H9 (cell line): ENCODE measurements around the gene ARHGAP40. TPM values are rescaled to one million over a fixed set of nuclear protein-coding genes. Genes with fewer than 3 reads are reported as not detected.

Experiments
- DNase-seq: peaks from one replicate; pipeline ENCODE4 v3.0.0-alpha.2; 2017
- H2AFZ ChIP-seq: one replicate; pipeline ENCODE4 v1.6.1; 2013; ENCODE audit warnings: mild to moderate bottlenecking, low read length, control low read depth, moderate library complexity
- H2AK5ac ChIP-seq: 2 replicates; pipeline ENCODE4 v1.6.1; 2013; ENCODE audit warnings: low read length, control low read depth, mixed read lengths; ENCODE audit not compliant: insufficient read length
- H2BK120ac ChIP-seq: one replicate; pipeline ENCODE4 v1.6.1; 2013; ENCODE audit warnings: low read depth, mild to moderate bottlenecking, low read length, control low read depth, inconsistent platforms; ENCODE audit not compliant: poor library complexity, severe bottlenecking
- H2BK12ac ChIP-seq: 2 replicates; pipeline ENCODE4 v1.6.1; 2013; ENCODE audit warnings: low read length, control low read depth, mixed read lengths, low read depth; ENCODE audit not compliant: insufficient read length
- H2BK15ac ChIP-seq: 2 replicates; pipeline ENCODE4 v1.6.1; 2013; ENCODE audit warnings: low read depth, low read length, control low read depth
- H2BK20ac ChIP-seq: one replicate; pipeline ENCODE4 v1.6.1; 2013; ENCODE audit warnings: low read depth, mild to moderate bottlenecking, low read length, control low read depth, inconsistent platforms; ENCODE audit not compliant: poor library complexity, severe bottlenecking
- H2BK5ac ChIP-seq: 2 replicates; pipeline ENCODE4 v1.6.1; 2013; ENCODE audit warnings: low read length, control low read depth, mixed read lengths; ENCODE audit not compliant: insufficient read length
- H3K14ac ChIP-seq: 2 replicates; pipeline ENCODE4 v1.6.1; 2013; ENCODE audit warnings: low read length, control low read depth; ENCODE audit not compliant: insufficient read depth
- H3K18ac ChIP-seq: 2 replicates; pipeline ENCODE4 v1.6.1; 2013; ENCODE audit warnings: low read depth, mild to moderate bottlenecking, mixed read lengths, low read length, control low read depth; ENCODE audit not compliant: insufficient read length
- H3K23ac ChIP-seq: 2 replicates; pipeline ENCODE4 v1.6.1; 2013; ENCODE audit warnings: low read length, control low read depth, mixed read lengths, low read depth; ENCODE audit not compliant: insufficient read length
- H3K23me2 ChIP-seq: 2 replicates; pipeline ENCODE4 v1.6.1; 2013; ENCODE audit warnings: low read depth, mild to moderate bottlenecking, mixed read lengths, low read length, control low read depth; ENCODE audit not compliant: insufficient read length, poor library complexity, severe bottlenecking
- H3K27ac ChIP-seq: 2 replicates; pipeline ENCODE4 v1.5.1; 2013; ENCODE audit warnings: low read length, control low read depth, mixed read lengths, low read depth; ENCODE audit not compliant: insufficient read length
- H3K27me3 ChIP-seq: 2 replicates; pipeline ENCODE4 v1.6.1; 2013; ENCODE audit warnings: low read length, control low read depth, inconsistent platforms; ENCODE audit not compliant: insufficient read depth
- H3K4ac ChIP-seq: 2 replicates; pipeline ENCODE4 v1.6.1; 2013; ENCODE audit warnings: low read depth, mild to moderate bottlenecking, control low read depth, inconsistent platforms, low read length, moderate library complexity
- H3K4me1 ChIP-seq: 2 replicates; pipeline ENCODE4 v1.6.1; 2013; ENCODE audit warnings: low read length, control low read depth, inconsistent platforms; ENCODE audit not compliant: insufficient read depth
- H3K4me2 ChIP-seq: 2 replicates; pipeline ENCODE4 v1.6.1; 2013; ENCODE audit warnings: low read length, control low read depth, mixed read lengths; ENCODE audit not compliant: insufficient read length, insufficient read depth
- H3K56ac ChIP-seq: 2 replicates; pipeline ENCODE4 v1.6.1; 2013; ENCODE audit warnings: low read depth, mild to moderate bottlenecking, mixed read lengths, low read length, control low read depth; ENCODE audit not compliant: insufficient read length
- H3K79me1 ChIP-seq: 2 replicates; pipeline ENCODE4 v1.6.1; 2013; ENCODE audit warnings: low read depth, mild to moderate bottlenecking, moderate library complexity, low read length, control low read depth, inconsistent platforms; ENCODE audit not compliant: insufficient read depth, poor library complexity, severe bottlenecking
- H3K79me2 ChIP-seq: 2 replicates; pipeline ENCODE4 v1.6.1; 2013; ENCODE audit warnings: low read length, control low read depth, inconsistent platforms; ENCODE audit not compliant: insufficient read depth
- H3K9ac ChIP-seq: 2 replicates; pipeline ENCODE4 v1.6.1; 2013; ENCODE audit warnings: low read length, control low read depth, mixed read lengths; ENCODE audit not compliant: insufficient read length; ENCODE audit errors: extremely low read depth
- H3K9me3 ChIP-seq: one replicate; pipeline ENCODE4 v1.6.1; 2013; ENCODE audit warnings: low read depth, low read length, inconsistent platforms; ENCODE audit not compliant: control insufficient read depth
- H3T11ph ChIP-seq: one replicate; pipeline ENCODE4 v1.6.1; 2013; ENCODE audit warnings: mild to moderate bottlenecking, low read length, control low read depth, inconsistent platforms
- H4K20me1 ChIP-seq: one replicate; pipeline ENCODE4 v1.6.1; 2013; ENCODE audit not compliant: control insufficient read depth, insufficient read length, insufficient read depth
- H4K5ac ChIP-seq: 2 replicates; pipeline ENCODE4 v1.6.1; 2013; ENCODE audit warnings: low read depth, mild to moderate bottlenecking, mixed read lengths, low read length, control low read depth; ENCODE audit not compliant: insufficient read length
- H4K8ac ChIP-seq: replicated peaks from 2 replicates; pipeline ENCODE4 v1.6.1; 2013; ENCODE audit warnings: low read length, control low read depth, mixed read lengths, low read depth; ENCODE audit not compliant: insufficient read length
- H4K91ac ChIP-seq: 2 replicates; pipeline ENCODE4 v1.6.1; 2013; ENCODE audit warnings: low read depth, mild to moderate bottlenecking, moderate library complexity, mixed read lengths, low read length, control low read depth; ENCODE audit not compliant: insufficient read length
- H3K27ac Mint-ChIP-seq, 3 experiments: 2 replicates in 2 of 3; 3 replicates in 1 of 3; pipeline ENCODE4 v1.8.0; 2020 to 2021; ENCODE audit warnings: mixed read lengths in 3 of 3, mild to moderate bottlenecking in 1 of 3, moderate library complexity in 1 of 3
- H3K27me3 Mint-ChIP-seq: 2 replicates; pipeline ENCODE4 v1.8.0; 2021; ENCODE audit warnings: low read depth, mild to moderate bottlenecking, moderate library complexity, mixed read lengths
- H3K36me3 Mint-ChIP-seq, 3 experiments: 2 replicates in 2 of 3; 3 replicates in 1 of 3; pipeline ENCODE4 v1.8.0; 2020 to 2021; ENCODE audit warnings: low read depth in 3 of 3, mixed read lengths in 3 of 3; ENCODE audit not compliant: insufficient read depth in 1 of 3
- H3K4me1 Mint-ChIP-seq, 2 experiments: 2 replicates each; pipeline ENCODE4 v1.8.0; 2020; ENCODE audit warnings: mixed read lengths in 2 of 2
- H3K4me3 Mint-ChIP-seq, 2 experiments: 2 replicates in 1 of 2; 3 replicates in 1 of 2; pipeline ENCODE4 v1.8.0; 2020 to 2021; ENCODE audit warnings: mild to moderate bottlenecking in 2 of 2, mixed read lengths in 2 of 2, moderate library complexity in 1 of 2
- H3K9me3 Mint-ChIP-seq, 2 experiments: 2 replicates in 1 of 2; 3 replicates in 1 of 2; pipeline ENCODE4 v1.8.0; 2020; ENCODE audit warnings: mild to moderate bottlenecking in 2 of 2, mixed read lengths in 2 of 2, moderate library complexity in 1 of 2
- WGBS: extraction: QIAGEN DNeasy Blood & Tissue Kit; methylation state at CpG from one replicate; pipeline ENCODE4 v1.1.7; 2013; ENCODE audit warnings: missing lambda C conversion rate, low lambda C conversion rate, mixed read lengths; ENCODE audit not compliant: insufficient read length; ENCODE audit errors: extremely low coverage; 5-methylcytosine and 5-hydroxymethylcytosine counted together
- total RNA-seq: library from RNA; stranded (reverse); gene quantifications from 2 replicates; pipeline ENCODE4 v1.2.1, GENCODE V29; 2021
- TF ChIP-seq, protein P1 (sequence below): fragments of 200-600 bp; sonication (generic); conservative IDR thresholded peaks from 3 replicates; pipeline ENCODE4 v1.8.0; 2021; ENCODE audit warnings: antibody characterized with exemption, mild to moderate bottlenecking

The ARHGAP40 gene
- total RNA-seq, 1 experiment from 2014 or later: 0.17 TPM

DNA sequence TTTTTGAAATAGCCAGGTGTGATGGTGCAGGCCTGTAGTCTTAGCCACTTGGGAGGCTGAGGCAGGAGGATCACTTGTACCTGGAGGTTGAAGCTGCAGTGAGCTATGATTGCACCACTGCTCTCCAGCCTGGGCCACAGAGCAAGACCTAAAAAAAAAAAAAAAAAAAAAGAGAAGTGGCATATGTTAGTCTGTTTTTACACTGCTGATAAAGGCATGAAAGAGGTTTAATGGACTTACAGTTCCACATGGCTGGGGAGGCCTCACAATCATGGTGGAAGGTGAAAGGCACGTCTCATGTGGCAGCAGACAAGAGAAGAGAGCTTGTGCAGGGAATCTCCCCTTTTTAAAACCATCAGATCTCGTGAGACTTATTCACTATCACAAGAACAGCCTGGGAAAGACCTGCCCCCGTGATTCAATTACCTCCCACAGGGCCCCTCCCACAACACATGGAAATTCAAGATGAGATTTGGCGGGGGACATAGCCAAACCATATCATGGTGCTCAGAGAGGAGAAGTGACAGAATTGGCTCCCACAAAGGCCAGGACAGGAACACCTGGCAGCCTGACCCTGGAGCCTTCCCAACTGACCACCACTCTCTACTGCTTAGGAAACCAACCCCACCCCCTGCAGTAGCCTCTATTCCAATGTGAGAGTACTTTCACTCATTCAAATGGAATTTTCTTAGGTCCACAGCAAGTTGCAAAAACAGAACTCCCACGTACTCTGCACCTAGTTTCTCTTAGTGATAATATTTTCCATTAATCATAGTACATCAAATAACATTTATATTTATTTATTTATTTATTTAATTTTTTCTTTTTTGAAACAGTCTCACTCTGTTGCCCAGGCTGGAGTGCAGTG lies 29.8 kb downstream of the ARHGAP40 start:
- Histone ChIP-seq H3K27me3 (no peaks in the 10 kb centered on the region), H3K56ac (no peak overlapping the region), H4K91ac (no peak overlapping the region), H3K79me1 (no peaks in the 10 kb centered on the region), H3K79me2 (no peaks in the 10 kb centered on the region), H2BK120ac (no peak overlapping the region), H3K4me2 (no peak overlapping the region), H2AK5ac (no peak overlapping the region), H3K23me2 (no peaks in the 10 kb centered on the region), H2BK5ac (no peak overlapping the region), H3K9me3 (no peaks in the 10 kb centered on the region), H4K5ac (no peak overlapping the region), H2BK20ac (no peak overlapping the region), H3K27ac (no peak overlapping the region), H3K4me1 (no peaks in the 10 kb centered on the region; the same call in 1 of the 2 replicates), H3K23ac (no peak overlapping the region), H3K18ac (no peak overlapping the region), H2BK12ac (no peak overlapping the region), H2AFZ (no peak overlapping the region), H2BK15ac (no peak overlapping the region), H4K20me1 (no peaks in the 10 kb centered on the region), H4K8ac (no peak overlapping the region), H3K9ac (no peak overlapping the region), H3T11ph (no peak overlapping the region), H3K4ac (no peak overlapping the region), H3K14ac (no peak overlapping the region)
- no peak overlapping the region for H3K4me3 Mint-ChIP-seq
- no peaks in the 10 kb centered on the region for H3K9me3 Mint-ChIP-seq
- TF ChIP-seq, protein P1, sequence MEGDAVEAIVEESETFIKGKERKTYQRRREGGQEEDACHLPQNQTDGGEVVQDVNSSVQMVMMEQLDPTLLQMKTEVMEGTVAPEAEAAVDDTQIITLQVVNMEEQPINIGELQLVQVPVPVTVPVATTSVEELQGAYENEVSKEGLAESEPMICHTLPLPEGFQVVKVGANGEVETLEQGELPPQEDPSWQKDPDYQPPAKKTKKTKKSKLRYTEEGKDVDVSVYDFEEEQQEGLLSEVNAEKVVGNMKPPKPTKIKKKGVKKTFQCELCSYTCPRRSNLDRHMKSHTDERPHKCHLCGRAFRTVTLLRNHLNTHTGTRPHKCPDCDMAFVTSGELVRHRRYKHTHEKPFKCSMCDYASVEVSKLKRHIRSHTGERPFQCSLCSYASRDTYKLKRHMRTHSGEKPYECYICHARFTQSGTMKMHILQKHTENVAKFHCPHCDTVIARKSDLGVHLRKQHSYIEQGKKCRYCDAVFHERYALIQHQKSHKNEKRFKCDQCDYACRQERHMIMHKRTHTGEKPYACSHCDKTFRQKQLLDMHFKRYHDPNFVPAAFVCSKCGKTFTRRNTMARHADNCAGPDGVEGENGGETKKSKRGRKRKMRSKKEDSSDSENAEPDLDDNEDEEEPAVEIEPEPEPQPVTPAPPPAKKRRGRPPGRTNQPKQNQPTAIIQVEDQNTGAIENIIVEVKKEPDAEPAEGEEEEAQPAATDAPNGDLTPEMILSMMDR: no peak
- no peak overlapping the region for H3K27ac Mint-ChIP-seq
- no peaks in the 10 kb centered on the region; a peak in 1 of 7 replicates for H3K36me3 Mint-ChIP-seq
- WGBS: no CpG with 5 or more reads among the region's 5 CpGs
- peaks cover 16 to 21% of the 10 kb centered on the region in 2 experiments for H3K4me1 Mint-ChIP-seq
- no peak for DNase-seq
- H3K27me3 Mint-ChIP-seq: peaks cover 2% of the 10 kb centered on the region
